ENCODE results near the gene B2M. TPM values are rescaled to one million over a fixed set of nuclear protein-coding genes. Genes with fewer than 3 reads are reported as not detected.
A peak's percentile ranks its signal among the peaks of the same experiment; 100 is the strongest.

The B2M gene
- total and polyA plus RNA-seq, 10 of the 15 experiments (the other 5 are each of a cell fraction or from before 2014, with no cell fraction given) = 2,901 to 22,794 (median 8,374) TPM

DNA sequence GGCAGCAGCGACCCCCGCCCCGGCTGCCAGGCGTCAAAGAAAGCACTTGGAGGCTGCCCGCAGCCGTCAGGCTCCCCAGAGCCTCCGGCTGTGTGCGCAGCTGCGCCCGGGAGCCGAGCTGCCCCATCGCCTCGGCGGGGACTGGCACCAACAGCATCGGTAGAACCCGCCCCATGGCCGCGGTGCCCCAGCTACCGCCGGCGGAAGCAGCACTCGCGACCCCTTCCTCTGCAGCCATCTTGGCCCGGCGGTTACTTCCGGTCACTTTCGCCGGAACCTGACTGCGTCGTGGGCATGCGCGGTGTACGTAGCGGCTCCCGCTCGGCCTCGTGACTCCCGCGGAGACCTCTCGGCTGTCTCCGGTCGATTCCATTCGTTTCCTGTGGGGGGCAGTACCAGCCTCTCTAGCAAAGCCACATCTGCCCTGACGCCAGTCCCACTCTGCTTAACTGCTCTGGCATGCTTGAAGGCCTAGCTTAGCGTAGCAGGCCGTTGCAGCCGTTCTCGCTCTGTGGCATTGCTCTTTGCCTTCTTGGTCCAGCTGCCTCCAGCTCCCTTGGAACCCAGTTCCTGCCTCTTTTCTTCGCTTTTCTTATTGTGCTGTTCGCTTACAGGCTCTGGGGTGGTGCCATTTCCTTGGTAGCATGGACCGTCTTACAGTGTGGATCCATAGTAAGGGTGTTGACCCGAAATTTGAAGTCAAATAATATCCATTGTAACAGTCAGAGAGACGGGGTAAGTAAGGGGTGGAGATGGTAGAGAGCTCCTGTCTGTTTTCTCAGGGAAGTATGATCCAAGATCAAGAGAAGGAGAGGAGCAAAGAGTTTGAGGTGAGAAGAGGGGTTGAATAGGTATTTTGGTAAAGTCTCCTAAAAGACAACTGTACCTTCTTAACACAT lies 47.7 kb upstream of the B2M start, which contains the start of gene SPG11 (continued):
- TF ChIP-seq, protein P1, sequence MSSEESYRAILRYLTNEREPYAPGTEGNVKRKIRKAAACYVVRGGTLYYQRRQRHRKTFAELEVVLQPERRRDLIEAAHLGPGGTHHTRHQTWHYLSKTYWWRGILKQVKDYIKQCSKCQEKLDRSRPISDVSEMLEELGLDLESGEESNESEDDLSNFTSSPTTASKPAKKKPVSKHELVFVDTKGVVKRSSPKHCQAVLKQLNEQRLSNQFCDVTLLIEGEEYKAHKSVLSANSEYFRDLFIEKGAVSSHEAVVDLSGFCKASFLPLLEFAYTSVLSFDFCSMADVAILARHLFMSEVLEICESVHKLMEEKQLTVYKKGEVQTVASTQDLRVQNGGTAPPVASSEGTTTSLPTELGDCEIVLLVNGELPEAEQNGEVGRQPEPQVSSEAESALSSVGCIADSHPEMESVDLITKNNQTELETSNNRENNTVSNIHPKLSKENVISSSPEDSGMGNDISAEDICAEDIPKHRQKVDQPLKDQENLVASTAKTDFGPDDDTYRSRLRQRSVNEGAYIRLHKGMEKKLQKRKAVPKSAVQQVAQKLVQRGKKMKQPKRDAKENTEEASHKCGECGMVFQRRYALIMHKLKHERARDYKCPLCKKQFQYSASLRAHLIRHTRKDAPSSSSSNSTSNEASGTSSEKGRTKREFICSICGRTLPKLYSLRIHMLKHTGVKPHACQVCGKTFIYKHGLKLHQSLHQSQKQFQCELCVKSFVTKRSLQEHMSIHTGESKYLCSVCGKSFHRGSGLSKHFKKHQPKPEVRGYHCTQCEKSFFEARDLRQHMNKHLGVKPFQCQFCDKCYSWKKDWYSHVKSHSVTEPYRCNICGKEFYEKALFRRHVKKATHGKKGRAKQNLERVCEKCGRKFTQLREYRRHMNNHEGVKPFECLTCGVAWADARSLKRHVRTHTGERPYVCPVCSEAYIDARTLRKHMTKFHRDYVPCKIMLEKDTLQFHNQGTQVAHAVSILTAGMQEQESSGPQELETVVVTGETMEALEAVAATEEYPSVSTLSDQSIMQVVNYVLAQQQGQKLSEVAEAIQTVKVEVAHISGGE (CRISPR knock-in tag; IDR thresholded peaks at IDR 0.05) = 0 out of 2 replicates have a peak, but pooled peaks have one; percentile 62
- TF ChIP-seq CBX5 (IDR thresholded peaks at IDR 0.05; ENCODE audit: low read depth) (no peak), GABPA (IDR thresholded peaks at IDR 0.05; ENCODE audit: low read depth) (peak; percentile 87), PML (IDR thresholded peaks at IDR 0.05; ENCODE audit: low read length) (peak; percentile 93; the same call in 1 of the 2 replicates), ZBED1 (IDR thresholded peaks at IDR 0.05; ENCODE audit: borderline replicate concordance) (peak; percentile 75; the same call in 1 of the 2 replicates), NR2F1 (conservative IDR thresholded peaks at IDR 0.05) (peak; percentile 71), NR2C2 (IDR thresholded peaks at IDR 0.05; ENCODE audit: borderline replicate concordance, control insufficient read depth, insufficient read length, low read depth) (no peak), MEF2A (IDR thresholded peaks at IDR 0.05; ENCODE audit: insufficient read depth, low read depth, low read length) (no peak), SIN3A (IDR thresholded peaks at IDR 0.05; ENCODE audit: low read depth, low read length) (no peak; the same call in 1 of the 2 replicates), SRF (IDR thresholded peaks at IDR 0.05; ENCODE audit: low read depth in 2 of 2, low read length in 2 of 2) (peak in 1 of 2 experiments; percentile 26; a peak in 1 of 4 replicates), EGR1 (IDR thresholded peaks at IDR 0.05; ENCODE audit: borderline replicate concordance in 1 of 2, low read depth in 2 of 2, low read length in 2 of 2) (no peak), BMI1 (IDR thresholded peaks at IDR 0.05; ENCODE audit: borderline replicate concordance) (no peak)
- TF ChIP-seq, protein P2, sequence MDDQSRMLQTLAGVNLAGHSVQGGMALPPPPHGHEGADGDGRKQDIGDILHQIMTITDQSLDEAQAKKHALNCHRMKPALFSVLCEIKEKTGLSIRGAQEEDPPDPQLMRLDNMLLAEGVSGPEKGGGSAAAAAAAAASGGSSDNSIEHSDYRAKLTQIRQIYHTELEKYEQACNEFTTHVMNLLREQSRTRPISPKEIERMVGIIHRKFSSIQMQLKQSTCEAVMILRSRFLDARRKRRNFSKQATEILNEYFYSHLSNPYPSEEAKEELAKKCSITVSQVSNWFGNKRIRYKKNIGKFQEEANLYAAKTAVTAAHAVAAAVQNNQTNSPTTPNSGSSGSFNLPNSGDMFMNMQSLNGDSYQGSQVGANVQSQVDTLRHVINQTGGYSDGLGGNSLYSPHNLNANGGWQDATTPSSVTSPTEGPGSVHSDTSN (IDR thresholded peaks at IDR 0.05; ENCODE audit: insufficient replicate concordance, low read depth, low read length) = no peak
- TF ChIP-seq, protein P3, sequence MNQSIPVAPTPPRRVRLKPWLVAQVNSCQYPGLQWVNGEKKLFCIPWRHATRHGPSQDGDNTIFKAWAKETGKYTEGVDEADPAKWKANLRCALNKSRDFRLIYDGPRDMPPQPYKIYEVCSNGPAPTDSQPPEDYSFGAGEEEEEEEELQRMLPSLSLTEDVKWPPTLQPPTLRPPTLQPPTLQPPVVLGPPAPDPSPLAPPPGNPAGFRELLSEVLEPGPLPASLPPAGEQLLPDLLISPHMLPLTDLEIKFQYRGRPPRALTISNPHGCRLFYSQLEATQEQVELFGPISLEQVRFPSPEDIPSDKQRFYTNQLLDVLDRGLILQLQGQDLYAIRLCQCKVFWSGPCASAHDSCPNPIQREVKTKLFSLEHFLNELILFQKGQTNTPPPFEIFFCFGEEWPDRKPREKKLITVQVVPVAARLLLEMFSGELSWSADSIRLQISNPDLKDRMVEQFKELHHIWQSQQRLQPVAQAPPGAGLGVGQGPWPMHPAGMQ (IDR thresholded peaks at IDR 0.05; ENCODE audit: borderline replicate concordance) = no peak
- TF ChIP-seq, protein P4, sequence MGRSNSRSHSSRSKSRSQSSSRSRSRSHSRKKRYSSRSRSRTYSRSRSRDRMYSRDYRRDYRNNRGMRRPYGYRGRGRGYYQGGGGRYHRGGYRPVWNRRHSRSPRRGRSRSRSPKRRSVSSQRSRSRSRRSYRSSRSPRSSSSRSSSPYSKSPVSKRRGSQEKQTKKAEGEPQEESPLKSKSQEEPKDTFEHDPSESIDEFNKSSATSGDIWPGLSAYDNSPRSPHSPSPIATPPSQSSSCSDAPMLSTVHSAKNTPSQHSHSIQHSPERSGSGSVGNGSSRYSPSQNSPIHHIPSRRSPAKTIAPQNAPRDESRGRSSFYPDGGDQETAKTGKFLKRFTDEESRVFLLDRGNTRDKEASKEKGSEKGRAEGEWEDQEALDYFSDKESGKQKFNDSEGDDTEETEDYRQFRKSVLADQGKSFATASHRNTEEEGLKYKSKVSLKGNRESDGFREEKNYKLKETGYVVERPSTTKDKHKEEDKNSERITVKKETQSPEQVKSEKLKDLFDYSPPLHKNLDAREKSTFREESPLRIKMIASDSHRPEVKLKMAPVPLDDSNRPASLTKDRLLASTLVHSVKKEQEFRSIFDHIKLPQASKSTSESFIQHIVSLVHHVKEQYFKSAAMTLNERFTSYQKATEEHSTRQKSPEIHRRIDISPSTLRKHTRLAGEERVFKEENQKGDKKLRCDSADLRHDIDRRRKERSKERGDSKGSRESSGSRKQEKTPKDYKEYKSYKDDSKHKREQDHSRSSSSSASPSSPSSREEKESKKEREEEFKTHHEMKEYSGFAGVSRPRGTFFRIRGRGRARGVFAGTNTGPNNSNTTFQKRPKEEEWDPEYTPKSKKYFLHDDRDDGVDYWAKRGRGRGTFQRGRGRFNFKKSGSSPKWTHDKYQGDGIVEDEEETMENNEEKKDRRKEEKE (IDR thresholded peaks at IDR 0.05) = no peak
- TF ChIP-seq, protein P5, sequence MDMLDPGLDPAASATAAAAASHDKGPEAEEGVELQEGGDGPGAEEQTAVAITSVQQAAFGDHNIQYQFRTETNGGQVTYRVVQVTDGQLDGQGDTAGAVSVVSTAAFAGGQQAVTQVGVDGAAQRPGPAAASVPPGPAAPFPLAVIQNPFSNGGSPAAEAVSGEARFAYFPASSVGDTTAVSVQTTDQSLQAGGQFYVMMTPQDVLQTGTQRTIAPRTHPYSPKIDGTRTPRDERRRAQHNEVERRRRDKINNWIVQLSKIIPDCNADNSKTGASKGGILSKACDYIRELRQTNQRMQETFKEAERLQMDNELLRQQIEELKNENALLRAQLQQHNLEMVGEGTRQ (IDR thresholded peaks at IDR 0.05; ENCODE audit: borderline replicate concordance, low read depth, low read length) = peak; percentile 86
- TF ChIP-seq, protein P6, sequence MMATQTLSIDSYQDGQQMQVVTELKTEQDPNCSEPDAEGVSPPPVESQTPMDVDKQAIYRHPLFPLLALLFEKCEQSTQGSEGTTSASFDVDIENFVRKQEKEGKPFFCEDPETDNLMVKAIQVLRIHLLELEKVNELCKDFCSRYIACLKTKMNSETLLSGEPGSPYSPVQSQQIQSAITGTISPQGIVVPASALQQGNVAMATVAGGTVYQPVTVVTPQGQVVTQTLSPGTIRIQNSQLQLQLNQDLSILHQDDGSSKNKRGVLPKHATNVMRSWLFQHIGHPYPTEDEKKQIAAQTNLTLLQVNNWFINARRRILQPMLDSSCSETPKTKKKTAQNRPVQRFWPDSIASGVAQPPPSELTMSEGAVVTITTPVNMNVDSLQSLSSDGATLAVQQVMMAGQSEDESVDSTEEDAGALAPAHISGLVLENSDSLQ (IDR thresholded peaks at IDR 0.05) = peak; percentile 37; the same call in 1 of the 2 replicates
